GM19455 (cell line): ENCODE measurements around the gene DIDO1.
"Not testable (repeated sequence)": the region's sequence is repeated elsewhere in the genome, so short reads cannot be mapped to it uniquely, and the experiment has no call there.

Experiments used
- ATAC-seq: cut with Tn5 transposase; IDR thresholded peaks from one replicate; pipeline ENCODE4 v1.9.1; 2021; ENCODE audit not compliant: unreplicated experiment

Gene DIDO1

GRCh38 chr20:62933966-62934365 is 7.7 kb upstream of the DIDO1 start:
- no peak for ATAC-seq

GRCh38 chr20:62931464-62931863 is 5.2 kb upstream of the DIDO1 start:
- no peak for ATAC-seq

DNA sequence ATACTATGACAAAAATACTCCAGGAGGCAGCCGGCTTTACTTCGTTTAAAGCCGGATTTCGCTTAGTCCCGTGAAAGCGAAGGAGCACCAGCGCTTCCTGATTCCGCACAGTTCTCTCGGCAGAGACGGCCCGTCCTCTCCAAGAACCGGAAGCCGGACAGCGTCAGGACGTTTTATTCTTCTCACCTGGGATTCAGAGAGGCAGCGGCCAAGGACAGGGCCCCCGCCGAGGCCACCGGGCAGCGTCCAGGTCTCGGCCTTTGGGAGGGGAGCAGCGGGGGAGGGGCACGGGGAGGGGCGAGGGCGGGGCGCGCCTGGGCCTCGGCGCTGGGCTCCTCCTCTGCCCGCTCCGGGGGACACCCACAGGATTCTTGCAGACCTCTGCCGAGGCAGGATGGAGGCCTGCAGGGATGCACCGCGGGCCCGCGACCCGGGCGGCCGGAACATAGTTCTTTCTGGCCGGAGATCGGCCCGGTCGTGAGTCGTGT is 2.8 kb upstream of the DIDO1 start:
- ATAC-seq, result no peak

DNA sequence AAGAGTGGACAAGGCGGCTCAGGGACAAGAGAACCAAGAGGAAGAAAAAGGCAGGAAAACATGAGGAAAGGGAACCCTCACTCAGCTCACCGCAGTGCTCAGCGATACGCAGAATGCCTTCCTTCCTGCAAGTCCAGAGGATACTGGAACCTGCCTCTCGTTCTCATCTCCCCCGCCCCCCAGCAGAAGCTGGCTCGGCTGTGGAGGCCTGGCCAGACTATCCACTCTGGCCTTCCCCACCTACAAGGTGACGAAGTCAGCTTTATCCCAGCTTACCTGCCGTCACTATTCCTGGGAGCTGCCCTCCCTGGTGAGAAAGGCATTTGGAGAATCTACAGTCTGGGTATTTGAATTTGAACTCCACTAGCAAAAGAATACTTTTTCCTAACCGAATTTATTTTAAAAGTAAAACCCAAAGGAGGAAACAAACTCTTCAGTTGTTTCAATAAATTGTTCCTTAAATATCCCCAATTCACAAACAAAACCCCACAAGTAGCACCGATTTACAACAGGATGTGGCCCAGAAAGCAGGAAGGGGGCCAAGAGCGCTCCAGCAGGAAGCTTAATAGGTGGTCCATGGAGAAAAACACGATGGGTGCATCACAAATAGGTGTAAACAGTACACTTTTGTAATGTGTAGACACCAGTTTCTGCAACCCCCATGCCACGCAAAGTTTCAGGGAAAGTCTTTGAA is 2.1 kb upstream of the DIDO1 start:
- ATAC-seq, result no peak

DNA sequence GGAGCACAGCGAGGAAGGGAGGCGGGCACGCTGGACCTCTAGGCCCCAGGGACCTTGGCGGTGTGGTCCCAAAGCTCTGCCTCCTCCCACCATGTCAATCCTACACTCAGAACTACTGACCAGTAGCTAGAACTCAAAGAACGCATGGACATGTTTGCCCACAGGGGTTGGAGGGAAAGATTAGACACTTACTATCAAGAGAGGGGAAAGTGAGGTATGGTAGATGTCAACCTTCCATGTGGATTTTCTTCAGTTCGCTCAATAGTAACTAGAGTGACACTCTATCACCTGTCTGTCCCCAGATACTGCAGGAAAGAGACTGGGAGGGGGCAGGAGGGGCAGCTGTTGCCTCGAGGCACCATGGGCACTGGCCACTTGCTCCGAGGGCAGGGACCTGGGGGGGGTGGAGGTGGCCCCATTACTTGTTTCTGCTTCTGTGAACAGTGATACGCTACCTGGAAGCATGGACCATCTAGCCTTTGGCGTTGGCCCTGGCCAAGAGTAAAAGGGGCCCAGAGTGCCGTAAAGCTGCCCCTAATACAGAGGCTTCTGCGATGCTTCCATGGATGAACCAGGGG is 912 bp upstream of the DIDO1 start:
- ATAC-seq, result no peak

GRCh38 chr20:62925420-62926228 is 681 bp downstream of the DIDO1 start:
- ATAC-seq, result peak; percentile 19

DNA sequence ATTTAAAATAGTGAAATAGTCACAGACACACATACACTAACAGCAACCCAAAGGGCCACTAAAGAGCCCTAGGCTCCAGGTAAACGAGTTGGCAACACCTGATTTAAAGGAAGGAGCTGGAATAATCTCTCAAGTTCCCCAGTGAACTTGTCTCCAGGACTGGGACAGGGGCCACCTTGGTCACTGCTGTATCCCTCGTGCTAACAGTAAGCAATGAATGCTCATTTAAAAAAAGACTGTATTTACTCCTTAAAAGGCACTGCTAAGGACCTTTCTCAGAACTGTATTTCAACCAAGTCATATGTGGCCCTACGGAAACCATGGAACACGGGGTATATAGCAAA is 1.3 kb downstream of the DIDO1 start:
- ATAC-seq, result no peak

GRCh38 chr20:62924442-62925075 is 1.7 kb downstream of the DIDO1 start:
- ATAC-seq, result no peak

GRCh38 chr20:62923669-62924441 is 2.5 kb downstream of the DIDO1 start:
- ATAC-seq, result no peak

GRCh38 chr20:62923059-62923668 is 3.1 kb downstream of the DIDO1 start:
- ATAC-seq, result not testable (repeated sequence)

GRCh38 chr20:62922451-62922921 is 3.8 kb downstream of the DIDO1 start:
- ATAC-seq, result no peak

DNA sequence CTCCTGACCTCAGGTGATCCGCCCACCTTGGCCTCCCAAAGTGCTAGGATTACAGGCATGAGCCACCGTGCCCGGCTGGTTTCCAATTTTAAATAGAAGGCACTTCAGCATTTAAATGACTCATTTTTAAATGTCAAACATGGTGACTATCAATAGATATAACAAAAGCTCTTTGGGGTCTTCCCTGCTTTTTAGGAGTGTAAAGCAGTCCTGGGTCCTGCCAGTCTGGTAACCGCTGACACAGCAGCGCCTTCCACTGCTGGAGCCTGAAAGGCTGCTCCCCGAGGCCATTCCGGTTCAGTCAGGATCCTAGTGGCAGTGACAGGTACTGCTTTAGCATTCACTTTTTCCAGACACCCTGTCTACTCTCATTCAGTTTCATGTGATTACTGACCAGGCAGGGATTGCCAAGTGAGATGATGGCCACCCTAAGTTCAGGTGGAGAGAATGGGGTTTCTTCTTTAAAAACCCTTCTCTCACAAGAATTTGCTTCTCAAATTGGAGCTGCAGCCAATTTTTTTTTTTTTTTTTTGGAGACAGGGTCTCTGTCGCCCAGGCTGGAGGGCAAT is 5.1 kb downstream of the DIDO1 start:
- no peak for ATAC-seq

DNA sequence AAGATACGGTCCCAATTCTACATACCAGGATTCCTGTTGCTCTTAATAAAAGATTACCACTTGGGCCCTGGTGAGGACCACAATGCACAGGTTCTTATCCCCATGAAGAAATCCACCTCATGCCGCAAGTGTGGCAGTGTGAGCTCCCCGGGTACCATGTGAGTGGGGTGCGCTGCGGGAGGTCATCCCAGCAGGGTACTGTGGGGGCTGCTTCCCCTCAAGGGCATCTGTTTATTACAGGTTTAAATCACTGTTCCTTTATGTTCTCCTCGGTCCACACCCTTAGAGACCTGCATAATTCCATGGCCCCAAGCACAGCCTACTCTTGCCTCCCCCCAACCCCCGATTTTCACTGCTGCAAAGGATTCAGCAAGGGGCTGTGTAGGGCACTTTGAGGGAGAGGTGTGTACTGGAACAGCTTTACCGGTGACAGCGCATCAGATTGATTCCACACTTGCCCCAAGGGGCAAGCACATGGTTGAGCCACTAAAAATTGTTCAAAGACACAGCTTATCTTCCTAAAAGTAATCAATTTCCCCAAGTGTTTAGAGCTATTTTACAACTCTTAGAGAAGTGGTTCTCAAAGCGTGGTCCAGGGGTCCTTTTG is 6.2 kb downstream of the DIDO1 start:
- ATAC-seq, result no peak

DNA sequence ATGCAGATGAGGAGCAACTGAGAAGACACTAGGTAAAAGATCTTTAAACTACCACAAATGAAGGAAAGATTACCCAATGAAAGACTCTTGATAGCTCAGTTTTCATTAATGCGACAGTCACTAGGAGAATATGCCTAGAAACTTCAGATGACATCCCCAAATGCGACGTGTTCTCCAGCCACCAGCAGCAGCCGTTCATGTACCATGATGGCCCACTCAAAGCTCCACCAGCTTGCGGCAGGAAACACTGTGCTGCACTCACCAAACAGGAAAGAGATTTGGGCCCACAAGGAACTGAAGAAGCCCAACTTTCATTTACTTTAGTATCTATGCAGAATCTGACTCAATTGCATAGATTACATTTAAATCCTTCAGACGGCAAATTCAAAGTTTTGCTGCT is 7.5 kb downstream of the DIDO1 start:
- no peak for ATAC-seq

DNA sequence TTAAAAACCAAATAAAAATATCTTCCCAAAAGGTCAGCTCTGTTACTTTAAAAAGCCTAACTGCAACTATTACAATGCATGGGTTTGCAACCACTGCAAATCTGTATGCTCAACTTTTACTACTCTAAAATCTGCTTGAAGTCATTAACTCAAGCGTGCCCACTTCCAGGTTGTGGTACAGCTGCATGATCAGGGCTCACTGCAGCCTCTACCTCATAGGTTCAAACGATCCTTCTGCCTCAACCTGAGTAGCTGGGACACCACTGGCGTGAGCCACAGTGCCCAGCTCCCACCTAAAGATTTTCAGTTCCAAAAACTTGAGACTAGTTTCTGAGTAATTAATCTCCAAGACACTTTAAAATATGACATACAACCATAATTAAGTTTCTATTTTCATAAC is 8.2 kb downstream of the DIDO1 start:
- ATAC-seq, result no peak

- ATAC-seq, result no peak
Measured at GRCh38 chr20:62917720-62918119, 8.6 kb downstream of the DIDO1 start.

- ATAC-seq, result no peak
Measured at GRCh38 chr20:62916703-62917476, 9.4 kb downstream of the DIDO1 start.

DNA sequence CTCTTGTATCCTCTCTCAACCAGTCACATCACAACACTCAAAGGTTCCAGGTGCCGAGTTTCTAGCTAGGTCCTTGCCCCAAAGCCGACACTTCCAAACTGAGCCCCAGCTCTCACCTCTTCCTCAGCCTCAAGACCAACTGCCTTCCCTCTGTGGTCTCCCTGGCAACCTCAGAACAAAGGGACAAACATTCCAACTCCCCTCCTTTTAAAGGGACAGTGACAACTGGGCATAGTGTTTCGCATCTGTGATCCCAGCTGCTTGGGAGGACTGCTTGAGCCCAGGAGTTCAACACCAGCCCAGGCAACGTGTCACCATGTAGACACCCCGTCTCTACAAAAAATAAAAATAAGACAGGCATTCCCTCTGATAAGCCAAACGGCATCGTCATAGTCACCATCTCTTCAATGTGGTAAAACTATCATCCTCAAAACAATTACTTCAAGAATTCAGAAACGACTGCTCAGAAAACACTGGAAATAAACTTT is 11.3 kb downstream of the DIDO1 start:
- ATAC-seq, result no peak

DNA sequence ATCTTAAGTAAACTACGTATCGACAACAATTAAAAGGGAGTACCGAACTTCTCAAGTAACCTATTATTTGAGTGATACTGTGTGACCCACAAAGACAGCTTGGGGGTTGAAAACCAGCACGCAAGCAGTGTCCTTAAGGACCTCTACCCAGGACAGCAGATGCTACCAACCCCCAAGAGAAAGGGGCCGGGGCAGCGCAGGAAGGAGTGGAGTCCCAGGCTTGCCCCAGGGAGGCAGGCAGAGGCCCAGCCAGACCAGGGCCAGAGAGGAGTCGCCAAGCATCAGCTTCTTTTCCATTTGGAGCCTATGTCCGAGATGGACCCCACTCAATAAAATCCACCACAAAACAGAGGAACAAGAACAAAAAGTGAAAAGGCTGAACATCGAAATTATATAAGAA is 11.9 kb downstream of the DIDO1 start:
- ATAC-seq, result no peak
